Measurements from ENCODE around the gene NLRP14.

- no peak for TF ChIP-seq CTCF (IDR thresholded peaks at IDR 0.05; ENCODE audit: extremely low read depth in 1 of 2, insufficient read depth in 1 of 2, low read depth in 1 of 2, low read length in 2 of 2)
- TF ChIP-seq POLR2AphosphoS5 (IDR thresholded peaks at IDR 0.05; ENCODE audit: insufficient read depth, low read depth, low read length), result no peak
- no peak for TF ChIP-seq JUN (IDR thresholded peaks at IDR 0.05; ENCODE audit: borderline replicate concordance, insufficient read depth, insufficient read length, low read depth)
- no peak for TF ChIP-seq POLR2A (IDR thresholded peaks at IDR 0.05; ENCODE audit: low read depth, low read length)
- TF ChIP-seq MAX (IDR thresholded peaks at IDR 0.05; ENCODE audit: insufficient read depth, insufficient read length), result no peak
- TF ChIP-seq EZH2 (IDR thresholded peaks at IDR 0.05; ENCODE audit: borderline replicate concordance, low read depth, low read length, severe bottlenecking), result no peak
These were observed 33.8 kb upstream of the NLRP14 start for GRCh38 chr11:6986487-6986886.
